MV-4-11 (cell line): ENCODE data around the gene PPP1R36.
"Not testable (repeated sequence)": the region's sequence is repeated elsewhere in the genome, so short reads cannot be mapped to it uniquely, and the experiment has no call there.

ENCODE experiments used
- DNase-seq: peaks from one replicate; lab custom pipeline; 2025; lab: John Stamatoyannopoulos, UW

Gene PPP1R36, protein sequence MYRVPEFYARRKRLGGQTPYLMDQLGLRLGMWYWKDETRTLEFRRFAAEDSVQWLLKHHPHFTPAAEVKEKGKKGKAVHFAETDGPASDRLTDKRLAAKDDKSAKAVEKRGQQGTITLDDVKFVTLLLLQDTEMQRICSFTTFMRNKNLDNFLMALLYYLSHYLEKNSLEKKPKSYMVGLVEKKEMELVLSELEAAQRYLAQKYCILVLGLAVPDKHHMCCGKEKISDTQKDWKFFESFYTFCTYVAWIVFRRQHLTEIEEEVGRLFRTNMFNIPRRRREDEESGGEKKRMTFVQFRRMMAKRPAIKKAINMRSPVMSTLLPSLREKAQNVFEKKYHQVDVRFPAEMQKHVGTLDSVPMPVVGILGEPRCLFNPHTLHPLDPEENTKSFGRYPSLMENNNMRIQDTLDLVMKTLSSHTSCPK

DNA sequence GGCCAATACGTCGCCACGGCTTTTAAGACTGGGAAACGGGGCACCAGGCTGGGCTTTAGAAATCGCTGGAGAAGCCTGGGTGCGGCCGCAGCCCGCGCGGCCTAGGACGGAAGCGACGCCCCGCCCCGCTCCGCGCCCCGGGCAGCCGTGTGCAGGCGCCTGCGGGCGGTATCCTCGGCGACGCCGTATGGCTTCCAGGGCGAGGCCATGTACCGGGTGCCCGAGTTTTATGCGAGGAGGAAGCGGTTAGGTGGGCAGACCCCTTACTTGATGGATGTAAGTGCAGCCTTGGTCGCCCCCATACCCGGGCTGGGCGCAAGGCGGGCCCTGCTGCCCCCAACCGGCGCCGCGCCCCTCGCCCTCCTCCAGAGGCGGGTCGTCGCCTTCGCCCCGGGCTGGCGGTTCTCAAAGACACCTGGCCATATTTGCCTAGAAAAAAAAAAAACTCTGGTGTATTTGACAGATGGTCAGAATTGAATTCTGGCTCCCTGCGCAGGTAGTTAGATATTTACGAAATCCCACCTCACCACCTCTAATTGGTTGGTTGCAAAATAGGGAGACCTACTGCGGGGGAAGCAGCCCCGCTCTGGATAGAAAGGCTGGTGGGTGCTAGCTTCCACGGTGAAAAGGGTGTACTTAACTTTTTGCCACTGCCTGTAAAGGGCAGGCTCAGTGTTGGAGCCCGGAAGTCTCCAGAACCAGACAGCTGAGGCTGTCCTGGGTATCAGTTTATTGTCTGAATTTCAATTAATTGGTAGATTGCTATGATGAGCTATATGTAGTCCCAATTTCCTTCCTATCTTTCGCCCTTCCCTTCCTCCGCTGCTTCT lies at the start of gene PPP1R36:
TSS of gene PPP1R36 (plus strand) at position 171 of the 830 bp plus-strand sequence. CDS start at position 208, 37 bp downstream.
- DNase-seq = no peak

- DNase-seq = no peak
These were observed 49.7 kb upstream of the PPP1R36 start for GRCh38 chr14:64500088-64500487.

GRCh38 chr14:64501411-64502171 lies 48.2 kb upstream of the PPP1R36 start:
- DNase-seq = peak; percentile 15

DNA sequence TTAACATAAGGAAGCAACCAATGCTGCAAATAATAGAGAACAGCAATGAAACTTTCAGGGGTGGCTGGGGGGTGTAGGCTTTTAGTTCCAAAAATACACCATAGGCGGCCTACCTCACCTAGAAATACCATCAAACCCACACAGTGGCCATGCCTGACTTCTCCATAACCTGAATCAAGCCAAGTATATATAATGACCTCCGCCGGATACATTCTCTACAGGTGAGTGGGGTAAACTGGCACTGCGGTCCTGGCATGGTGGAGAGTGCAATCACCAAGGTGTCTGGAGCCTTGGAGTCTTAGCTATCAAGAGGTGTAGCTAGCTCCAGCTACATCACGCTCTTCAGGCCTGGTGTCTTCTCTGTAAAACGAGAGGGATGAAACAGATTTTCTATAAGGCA lies 47.3 kb upstream of the PPP1R36 start:
- DNase-seq = no peak

GRCh38 chr14:64502887-64503433 lies 46.8 kb upstream of the PPP1R36 start:
- DNase-seq = no peak

GRCh38 chr14:64503434-64504309 lies 46.1 kb upstream of the PPP1R36 start, which contains the start of gene ZBTB25:
TSS of gene ZBTB25 (minus strand) at chr14:64503838. CDS start at chr14:64490533, 13,305 bp downstream.
- peak; percentile 83 for DNase-seq

- DNase-seq = peak; percentile 78
These were observed 45.4 kb upstream of the PPP1R36 start, which contains the start of gene ZBTB1 for GRCh38 chr14:64504310-64504896. TSS of gene ZBTB1 (plus strand) at chr14:64504770. CDS start at chr14:64521505, 16,735 bp downstream.

GRCh38 chr14:64504897-64505794 lies 44.6 kb upstream of the PPP1R36 start:
- DNase-seq = peak; percentile 85

GRCh38 chr14:64506721-64507120 lies 43.0 kb upstream of the PPP1R36 start:
- DNase-seq = peak; percentile 30

DNA sequence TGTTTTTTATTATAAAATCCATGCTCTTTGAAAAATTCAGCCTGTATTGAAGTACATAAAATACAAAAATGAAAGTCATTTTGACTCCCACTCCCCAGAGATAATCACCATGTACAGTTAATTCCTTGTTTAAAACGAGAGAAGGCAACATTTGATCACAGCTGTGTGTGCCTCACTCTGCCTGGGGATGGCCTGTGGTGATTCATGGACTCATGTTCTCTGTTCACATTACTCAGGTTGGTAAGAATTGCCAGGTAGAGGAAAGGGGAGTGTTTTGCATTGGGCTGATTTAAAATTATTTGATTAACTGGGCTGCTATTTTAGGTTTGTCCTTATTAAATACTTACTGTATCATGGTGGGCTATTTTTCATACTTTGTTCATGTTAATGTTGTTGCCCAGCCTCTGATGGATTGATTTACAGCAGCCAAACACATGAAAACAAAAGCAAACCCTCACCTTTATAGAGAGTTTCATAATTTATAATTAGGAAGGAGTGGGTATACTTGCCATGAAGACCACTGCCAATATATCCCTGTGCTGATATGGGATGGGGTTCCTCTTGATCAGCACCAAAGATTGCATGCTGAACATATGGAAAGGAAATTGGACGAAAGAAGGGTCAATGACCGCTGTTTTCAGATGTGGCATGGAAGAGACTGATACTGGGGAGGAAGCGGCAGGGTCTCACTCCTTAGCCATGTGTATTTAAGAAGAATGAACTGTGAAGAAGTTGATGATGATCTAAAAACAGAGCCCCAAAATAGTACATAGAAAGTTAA lies 42.2 kb upstream of the PPP1R36 start:
- DNase-seq = no peak

- DNase-seq = peak; percentile 56
These were observed 41.5 kb upstream of the PPP1R36 start for GRCh38 chr14:64508215-64508776.

DNA sequence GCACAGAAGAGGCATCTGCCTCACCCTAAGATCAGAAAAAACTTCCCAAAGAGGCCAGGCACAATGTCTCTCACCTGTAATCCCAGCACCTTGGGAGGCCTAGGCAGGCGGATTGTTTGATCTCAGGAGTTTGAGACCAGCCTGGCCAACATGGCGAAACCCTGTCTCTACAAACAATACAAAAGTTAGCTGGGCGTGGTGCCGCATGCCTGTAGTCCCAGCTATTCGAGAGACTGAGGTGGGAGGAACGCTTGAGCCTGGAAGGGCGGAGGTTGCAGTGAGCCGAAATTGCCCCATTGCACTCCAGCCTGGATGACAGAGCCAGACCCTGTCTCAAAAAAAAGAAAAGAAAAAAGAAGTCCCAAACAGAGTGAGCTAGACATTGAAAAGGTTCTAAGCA lies 40.7 kb upstream of the PPP1R36 start:
- DNase-seq = no peak

DNA sequence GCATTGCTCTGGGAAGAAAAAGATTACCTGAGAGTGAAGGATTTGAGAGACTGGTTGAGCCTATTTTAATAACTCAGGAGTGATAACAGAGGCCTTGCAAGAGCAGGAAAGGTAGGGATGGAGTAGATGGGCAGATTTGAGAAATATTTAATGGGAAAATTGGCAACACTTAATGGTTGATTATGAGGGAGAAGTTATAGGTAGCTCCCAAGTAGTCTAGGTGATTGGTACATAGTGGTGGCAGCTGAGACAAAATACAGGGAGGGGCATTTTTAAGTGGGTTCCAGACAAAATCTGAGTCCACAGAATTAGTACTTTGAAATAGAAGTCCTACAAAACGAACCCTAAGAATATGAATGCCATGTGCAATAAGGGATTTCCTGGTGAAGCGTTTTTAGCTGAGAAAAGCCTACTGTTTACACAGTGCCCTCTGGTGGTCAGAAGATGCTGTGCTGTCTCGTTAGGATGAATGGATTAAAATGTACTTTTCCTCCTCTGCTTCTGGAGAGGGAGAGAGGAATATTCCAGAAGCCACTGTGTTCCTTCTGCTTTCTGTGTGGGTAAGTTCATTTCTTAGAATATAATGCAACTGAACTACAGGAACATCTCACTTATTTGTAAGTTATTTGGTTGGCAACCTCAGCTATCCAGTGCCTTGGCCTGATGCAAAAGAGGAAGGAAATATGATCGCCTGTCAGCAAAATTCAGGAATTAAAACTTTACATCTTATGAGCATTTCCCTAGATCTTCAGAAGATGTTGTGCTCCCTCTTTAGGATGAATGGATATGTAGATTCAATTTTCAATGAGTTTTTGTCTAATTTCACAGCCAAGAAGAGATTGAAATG lies 38.7 kb upstream of the PPP1R36 start:
- peak; percentile 82 for DNase-seq

DNA sequence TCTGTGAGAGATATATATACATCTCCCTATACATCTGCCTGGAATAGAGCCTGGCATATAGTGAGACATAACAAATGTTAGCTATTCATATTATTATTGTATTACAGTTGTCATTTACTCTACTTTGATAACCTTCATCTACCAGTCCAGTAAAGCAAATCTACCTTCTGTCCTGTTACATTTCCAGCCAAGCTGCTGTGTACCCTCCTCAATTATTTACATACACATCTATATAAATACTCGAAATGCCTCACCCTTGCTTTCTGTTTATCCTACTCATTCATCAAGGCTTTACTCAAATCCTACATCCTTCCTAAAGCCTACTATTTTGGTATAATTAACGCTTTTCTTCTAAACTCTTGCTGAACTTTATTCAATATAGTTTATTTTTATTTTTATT lies 36.5 kb upstream of the PPP1R36 start:
- DNase-seq = no peak

GRCh38 chr14:64515053-64515452 lies 34.7 kb upstream of the PPP1R36 start:
- no peak for DNase-seq

- DNase-seq = no peak
These were observed 32.8 kb upstream of the PPP1R36 start for GRCh38 chr14:64516969-64517368.

GRCh38 chr14:64517667-64518066 lies 32.1 kb upstream of the PPP1R36 start:
- DNase-seq = not testable (repeated sequence)
